ENCODE data around the gene EFL1. TPM values are rescaled to one million over a fixed set of nuclear protein-coding genes. Genes with fewer than 3 reads are reported as not detected.
A peak's percentile ranks its signal among the peaks of the same experiment; 100 is the strongest.

Gene EFL1
- total and polyA plus RNA-seq, 9 of the 15 experiments (the other 6 are each of a cell fraction or from before 2014, with no cell fraction given): 4.8 to 32.5 (median 16.9) TPM

- no peak for TF ChIP-seq NFRKB (IDR thresholded peaks at IDR 0.05; ENCODE audit: low read depth)
- TF ChIP-seq HOXB6 (CRISPR knock-in tag; IDR thresholded peaks at IDR 0.05; ENCODE audit: borderline replicate concordance): no peak
- TF ChIP-seq, protein P1, sequence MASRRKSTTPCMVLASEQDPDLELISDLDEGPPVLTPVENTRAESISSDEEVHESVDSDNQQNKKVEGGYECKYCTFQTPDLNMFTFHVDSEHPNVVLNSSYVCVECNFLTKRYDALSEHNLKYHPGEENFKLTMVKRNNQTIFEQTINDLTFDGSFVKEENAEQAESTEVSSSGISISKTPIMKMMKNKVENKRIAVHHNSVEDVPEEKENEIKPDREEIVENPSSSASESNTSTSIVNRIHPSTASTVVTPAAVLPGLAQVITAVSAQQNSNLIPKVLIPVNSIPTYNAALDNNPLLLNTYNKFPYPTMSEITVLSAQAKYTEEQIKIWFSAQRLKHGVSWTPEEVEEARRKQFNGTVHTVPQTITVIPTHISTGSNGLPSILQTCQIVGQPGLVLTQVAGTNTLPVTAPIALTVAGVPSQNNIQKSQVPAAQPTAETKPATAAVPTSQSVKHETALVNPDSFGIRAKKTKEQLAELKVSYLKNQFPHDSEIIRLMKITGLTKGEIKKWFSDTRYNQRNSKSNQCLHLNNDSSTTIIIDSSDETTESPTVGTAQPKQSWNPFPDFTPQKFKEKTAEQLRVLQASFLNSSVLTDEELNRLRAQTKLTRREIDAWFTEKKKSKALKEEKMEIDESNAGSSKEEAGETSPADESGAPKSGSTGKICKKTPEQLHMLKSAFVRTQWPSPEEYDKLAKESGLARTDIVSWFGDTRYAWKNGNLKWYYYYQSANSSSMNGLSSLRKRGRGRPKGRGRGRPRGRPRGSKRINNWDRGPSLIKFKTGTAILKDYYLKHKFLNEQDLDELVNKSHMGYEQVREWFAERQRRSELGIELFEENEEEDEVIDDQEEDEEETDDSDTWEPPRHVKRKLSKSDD (conservative IDR thresholded peaks at IDR 0.05; ENCODE audit: low read length): no peak
- no peak for TF ChIP-seq ZNF197 (CRISPR knock-in tag; IDR thresholded peaks at IDR 0.05; ENCODE audit: low read depth)
- TF ChIP-seq, protein P2, sequence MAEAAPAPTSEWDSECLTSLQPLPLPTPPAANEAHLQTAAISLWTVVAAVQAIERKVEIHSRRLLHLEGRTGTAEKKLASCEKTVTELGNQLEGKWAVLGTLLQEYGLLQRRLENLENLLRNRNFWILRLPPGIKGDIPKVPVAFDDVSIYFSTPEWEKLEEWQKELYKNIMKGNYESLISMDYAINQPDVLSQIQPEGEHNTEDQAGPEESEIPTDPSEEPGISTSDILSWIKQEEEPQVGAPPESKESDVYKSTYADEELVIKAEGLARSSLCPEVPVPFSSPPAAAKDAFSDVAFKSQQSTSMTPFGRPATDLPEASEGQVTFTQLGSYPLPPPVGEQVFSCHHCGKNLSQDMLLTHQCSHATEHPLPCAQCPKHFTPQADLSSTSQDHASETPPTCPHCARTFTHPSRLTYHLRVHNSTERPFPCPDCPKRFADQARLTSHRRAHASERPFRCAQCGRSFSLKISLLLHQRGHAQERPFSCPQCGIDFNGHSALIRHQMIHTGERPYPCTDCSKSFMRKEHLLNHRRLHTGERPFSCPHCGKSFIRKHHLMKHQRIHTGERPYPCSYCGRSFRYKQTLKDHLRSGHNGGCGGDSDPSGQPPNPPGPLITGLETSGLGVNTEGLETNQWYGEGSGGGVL (CRISPR knock-in tag; IDR thresholded peaks at IDR 0.05): no peak
- TF ChIP-seq CREB3 (tag; conservative IDR thresholded peaks at IDR 0.05; ENCODE audit: low read depth): no peak
- no peak for TF ChIP-seq PHF8 (IDR thresholded peaks at IDR 0.05; ENCODE audit: borderline replicate concordance, low read length)
- no peak for TF ChIP-seq NONO (IDR thresholded peaks at IDR 0.05; ENCODE audit: low read depth in 2 of 2, low read length in 1 of 2)
- TF ChIP-seq ZNF316 (IDR thresholded peaks at IDR 0.05): 0 out of 2 replicates have a peak, but pooled peaks have one; percentile 2
- TF ChIP-seq ZNF121 (CRISPR knock-in tag; conservative IDR thresholded peaks at IDR 0.05): no peak
- TF ChIP-seq, protein P3, sequence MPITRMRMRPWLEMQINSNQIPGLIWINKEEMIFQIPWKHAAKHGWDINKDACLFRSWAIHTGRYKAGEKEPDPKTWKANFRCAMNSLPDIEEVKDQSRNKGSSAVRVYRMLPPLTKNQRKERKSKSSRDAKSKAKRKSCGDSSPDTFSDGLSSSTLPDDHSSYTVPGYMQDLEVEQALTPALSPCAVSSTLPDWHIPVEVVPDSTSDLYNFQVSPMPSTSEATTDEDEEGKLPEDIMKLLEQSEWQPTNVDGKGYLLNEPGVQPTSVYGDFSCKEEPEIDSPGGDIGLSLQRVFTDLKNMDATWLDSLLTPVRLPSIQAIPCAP (CRISPR knock-in tag; IDR thresholded peaks at IDR 0.05; ENCODE audit: borderline replicate concordance): no peak
Measured at GRCh38 chr15:82128401-82129148, 134.0 kb downstream of the EFL1 start (continued).

Data from K562 (cell line).